ENCODE measurements around the gene IGLL5. TPM values are rescaled to one million over a fixed set of nuclear protein-coding genes. Genes with fewer than 3 reads are reported as not detected.
A peak's percentile ranks its signal among the peaks of the same experiment; 100 is the strongest.

Gene IGLL5
- total RNA-seq, 4 donors from 2014 or later = 1.1 to 35.5 (median 6.0) TPM; not detected in 1

DNA sequence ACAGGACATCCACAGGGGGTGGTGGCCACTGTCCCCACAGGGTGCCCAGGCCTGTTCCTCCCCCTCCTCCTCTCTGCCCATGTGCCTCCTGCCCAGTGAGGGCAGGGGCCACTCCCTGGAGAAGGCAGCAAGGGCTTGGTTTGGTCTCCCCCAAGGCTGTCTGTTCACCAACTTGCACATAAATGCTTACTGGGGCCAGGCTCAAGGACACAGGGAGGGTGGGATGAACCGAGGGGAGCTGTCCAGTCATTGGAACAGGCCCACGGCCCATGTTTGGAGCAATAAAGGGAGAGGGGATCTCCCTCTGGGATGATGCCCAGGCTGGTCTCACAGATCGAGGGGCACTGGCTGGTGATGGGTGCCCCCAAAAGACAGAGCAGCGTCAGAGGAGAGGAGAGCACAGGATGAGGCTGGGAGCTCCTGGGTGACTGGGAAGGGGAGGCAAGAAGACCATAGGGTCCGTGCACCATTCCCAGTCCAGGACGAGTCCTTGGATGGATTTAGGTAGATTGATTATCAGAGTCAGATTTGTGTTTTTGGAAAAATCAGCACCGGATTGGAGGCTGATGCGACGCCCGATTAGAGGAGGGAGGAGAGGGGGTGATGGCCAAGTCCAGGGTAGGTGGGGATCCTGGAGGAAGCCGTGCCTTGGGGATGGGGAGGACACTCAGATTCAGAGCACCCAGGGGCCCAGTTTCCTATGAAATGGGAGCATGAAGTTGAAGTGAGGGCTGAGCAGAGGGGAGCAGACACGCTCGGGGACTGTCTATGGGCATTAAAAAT lies 1.1 kb downstream of the IGLL5 start:
- Histone ChIP-seq H3K4me1 (peaks cover 0 to 11% (median 0%) of the 10 kb centered on the region in 4 donors), H3K27me3 (no peaks in the 10 kb centered on the region), H3K9me3 (no peaks in the 10 kb centered on the region), H3K4me3 (peak overlapping the region in 1 of 4 donors; percentile 29), H3K36me3 (no peaks in the 10 kb centered on the region), H3K27ac (peak overlapping the region in 1 of 4 donors; percentile 32)
- DNase-seq = peak in 1 of 3 donors; percentile 28
- TF ChIP-seq, protein P1, sequence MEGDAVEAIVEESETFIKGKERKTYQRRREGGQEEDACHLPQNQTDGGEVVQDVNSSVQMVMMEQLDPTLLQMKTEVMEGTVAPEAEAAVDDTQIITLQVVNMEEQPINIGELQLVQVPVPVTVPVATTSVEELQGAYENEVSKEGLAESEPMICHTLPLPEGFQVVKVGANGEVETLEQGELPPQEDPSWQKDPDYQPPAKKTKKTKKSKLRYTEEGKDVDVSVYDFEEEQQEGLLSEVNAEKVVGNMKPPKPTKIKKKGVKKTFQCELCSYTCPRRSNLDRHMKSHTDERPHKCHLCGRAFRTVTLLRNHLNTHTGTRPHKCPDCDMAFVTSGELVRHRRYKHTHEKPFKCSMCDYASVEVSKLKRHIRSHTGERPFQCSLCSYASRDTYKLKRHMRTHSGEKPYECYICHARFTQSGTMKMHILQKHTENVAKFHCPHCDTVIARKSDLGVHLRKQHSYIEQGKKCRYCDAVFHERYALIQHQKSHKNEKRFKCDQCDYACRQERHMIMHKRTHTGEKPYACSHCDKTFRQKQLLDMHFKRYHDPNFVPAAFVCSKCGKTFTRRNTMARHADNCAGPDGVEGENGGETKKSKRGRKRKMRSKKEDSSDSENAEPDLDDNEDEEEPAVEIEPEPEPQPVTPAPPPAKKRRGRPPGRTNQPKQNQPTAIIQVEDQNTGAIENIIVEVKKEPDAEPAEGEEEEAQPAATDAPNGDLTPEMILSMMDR (IDR thresholded peaks at IDR 0.05) = no peak
- TF ChIP-seq POLR2A (IDR thresholded peaks at IDR 0.05) = no peak

DNA sequence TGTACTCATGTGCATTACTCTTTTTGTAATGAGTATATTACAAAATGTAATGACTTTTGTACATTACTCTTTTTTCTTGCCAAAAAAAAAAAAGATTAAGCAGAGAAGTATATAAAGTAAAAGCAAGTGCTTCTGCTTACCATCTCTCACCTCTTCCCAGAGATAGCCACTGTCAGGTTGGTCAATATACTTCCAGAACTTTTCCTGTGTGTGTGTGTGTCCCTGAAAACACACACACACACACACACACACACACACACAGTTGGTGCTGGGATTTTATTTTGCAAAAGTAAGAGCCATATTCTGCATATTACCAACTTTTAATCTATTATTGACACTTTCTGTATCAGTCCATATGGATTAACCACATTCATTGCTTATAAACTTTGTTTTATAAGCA lies 2.5 kb downstream of the IGLL5 start:
- no peak for DNase-seq
- Histone ChIP-seq H3K27me3 (no peaks in the 10 kb centered on the region), H3K4me1 (peaks cover 0 to under 1% (median 0%) of the 10 kb centered on the region in 4 donors), H3K4me3 (no peak overlapping the region), H3K36me3 (no peaks in the 10 kb centered on the region), H3K9me3 (no peaks in the 10 kb centered on the region), H3K27ac (no peak overlapping the region)
- TF ChIP-seq POLR2A (IDR thresholded peaks at IDR 0.05) = no peak
- TF ChIP-seq, protein P1 (IDR thresholded peaks at IDR 0.05) = no peak

DNA sequence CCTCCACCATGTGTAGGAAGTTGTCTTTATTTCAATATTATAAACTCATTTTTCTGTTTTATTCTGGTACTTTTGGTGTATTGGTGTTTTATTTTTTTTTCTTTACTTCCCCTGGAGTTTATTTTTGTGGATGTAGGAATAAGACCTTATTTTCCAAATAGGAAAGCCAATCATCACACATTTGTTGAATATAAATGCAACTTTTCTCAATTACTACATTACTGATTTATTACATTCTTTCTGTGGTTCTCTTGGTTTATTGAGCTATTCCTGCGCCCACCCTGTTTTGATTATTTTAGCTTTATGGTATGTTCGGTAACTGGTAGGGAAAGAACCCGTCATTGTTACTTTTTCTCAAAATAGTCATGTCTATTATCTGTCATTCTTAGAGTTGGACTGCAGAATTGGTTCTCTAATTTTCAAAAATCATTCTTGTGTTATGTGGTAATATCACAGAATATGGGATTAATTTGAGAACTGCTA lies 3.6 kb downstream of the IGLL5 start:
- H3K27ac ChIP-seq = no peak overlapping the region
- H3K4me1 ChIP-seq = no peaks in the 10 kb centered on the region
- H3K9me3 ChIP-seq = no peaks in the 10 kb centered on the region
- no peaks in the 10 kb centered on the region for H3K27me3 ChIP-seq
- TF ChIP-seq POLR2A (IDR thresholded peaks at IDR 0.05) = no peak
- TF ChIP-seq, protein P1 (IDR thresholded peaks at IDR 0.05) = no peak
- H3K36me3 ChIP-seq = no peaks in the 10 kb centered on the region
- DNase-seq = no peak
- H3K4me3 ChIP-seq = no peak overlapping the region

DNA sequence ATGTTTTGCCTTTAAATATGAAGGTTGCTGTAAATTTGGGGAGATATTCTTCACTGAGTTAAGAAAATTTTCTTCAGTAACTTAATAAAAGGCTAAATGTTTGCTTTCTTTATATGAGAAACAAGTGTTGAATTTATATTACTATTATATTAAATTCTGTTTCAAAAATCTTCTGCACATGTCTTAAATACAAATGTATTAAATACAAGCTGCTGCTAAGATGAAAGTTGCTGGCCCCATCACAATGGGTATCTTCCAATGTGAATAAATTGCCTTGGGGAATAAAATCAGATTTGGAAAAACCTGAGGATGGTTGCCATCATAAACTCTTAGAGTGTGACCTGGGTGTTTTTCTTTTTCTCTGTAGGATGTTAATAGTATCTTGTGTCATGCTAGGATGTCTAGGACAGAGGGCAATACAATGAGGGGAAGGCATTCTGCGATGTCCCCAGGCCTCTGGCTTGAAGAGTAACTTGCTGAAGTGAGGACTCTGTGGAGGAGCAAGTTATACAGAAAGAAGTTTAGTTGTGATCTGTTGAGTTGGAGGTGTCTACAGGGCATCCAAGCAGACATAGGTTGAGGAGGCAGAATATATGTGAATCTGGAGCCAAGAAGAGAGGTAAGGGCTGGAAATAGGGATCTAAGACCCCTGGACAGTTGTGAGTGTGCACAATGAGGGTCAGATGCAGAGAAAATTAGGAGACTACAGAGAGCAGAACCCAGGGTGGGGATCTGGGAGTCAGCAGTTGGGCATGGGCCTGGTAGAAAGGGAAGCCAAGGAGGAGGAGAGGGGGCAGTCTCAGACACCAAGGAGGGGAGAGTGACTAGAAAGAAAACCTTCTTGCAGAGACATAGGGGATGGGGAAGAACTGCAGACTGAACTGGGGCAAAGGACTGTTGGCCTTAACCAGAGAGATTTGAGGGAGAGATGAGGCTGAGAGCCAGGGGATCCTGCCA lies 4.8 kb downstream of the IGLL5 start:
- no peaks in the 10 kb centered on the region for H3K4me1 ChIP-seq
- no peak for TF ChIP-seq POLR2A (IDR thresholded peaks at IDR 0.05)
- TF ChIP-seq, protein P1 (IDR thresholded peaks at IDR 0.05) = no peak
- no peaks in the 10 kb centered on the region for H3K9me3 ChIP-seq
- H3K4me3 ChIP-seq = no peak overlapping the region
- H3K36me3 ChIP-seq = no peaks in the 10 kb centered on the region
- no peak overlapping the region for H3K27ac ChIP-seq
- no peaks in the 10 kb centered on the region for H3K27me3 ChIP-seq
- peak in 1 of 3 donors; percentile 13 for DNase-seq

DNA sequence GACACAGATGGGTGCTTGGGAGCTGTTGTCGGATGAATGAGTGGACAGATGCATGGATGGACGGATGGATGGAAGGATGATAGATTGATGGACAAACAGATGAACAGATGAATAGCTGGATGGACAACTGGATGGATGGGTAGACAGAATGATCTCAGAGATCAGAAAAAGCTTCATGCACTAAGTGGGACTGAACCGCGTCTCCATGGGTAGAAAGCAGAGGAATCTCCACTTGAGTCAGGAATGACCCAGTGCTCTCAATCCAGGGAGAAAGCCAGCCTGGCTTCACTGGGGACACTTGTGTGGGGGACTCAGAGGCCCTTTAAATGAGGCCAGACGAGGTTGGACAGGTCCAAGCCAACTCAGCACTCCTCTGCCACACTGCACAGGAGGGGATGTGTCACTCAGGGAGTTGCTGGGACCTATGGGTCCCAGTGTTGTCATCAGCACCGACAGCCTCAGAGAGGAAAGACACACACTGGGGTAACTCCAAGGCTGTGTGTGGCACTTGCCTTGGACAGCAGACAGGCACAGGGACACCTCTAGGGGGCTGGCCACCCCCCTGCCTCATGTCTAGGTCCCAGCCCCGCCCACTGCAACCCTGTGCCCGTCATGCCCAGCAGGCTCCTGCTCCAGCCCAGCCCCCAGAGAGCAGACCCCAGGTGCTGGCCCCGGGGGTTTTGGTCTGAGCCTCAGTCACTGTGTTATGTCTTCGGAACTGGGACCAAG lies 5.6 kb downstream of the IGLL5 start:
- Histone ChIP-seq H3K4me3 (peak overlapping the region in 1 of 4 donors; percentile 9), H3K4me1 (no peaks in the 10 kb centered on the region), H3K27ac (no peak overlapping the region), H3K9me3 (no peaks in the 10 kb centered on the region), H3K27me3 (no peaks in the 10 kb centered on the region), H3K36me3 (no peaks in the 10 kb centered on the region)
- TF ChIP-seq, protein P1 (IDR thresholded peaks at IDR 0.05) = no peak
- TF ChIP-seq POLR2A (IDR thresholded peaks at IDR 0.05) = no peak
- DNase-seq = peak in 1 of 3 donors; percentile 46

All from Peyer's patch (tissue), 4 donors.